Activated naive CD8-positive, alpha-beta T cell treated with anti-CD3 and anti-CD28 coated beads for 36 hours (primary cell): Measurements from ENCODE around the gene DPP10. TPM values are rescaled to one million over a fixed set of nuclear protein-coding genes. Genes with fewer than 3 reads are reported as not detected.
"Not testable (repeated sequence)": the region's sequence is repeated elsewhere in the genome, so short reads cannot be mapped to it uniquely, and the experiment has no call there.

Source experiments
- DNase-seq: peaks from one replicate; pipeline ENCODE4 v3.0.0; 2021
- H3K27ac Mint-ChIP-seq: one replicate; pipeline ENCODE4 v1.8.0; 2022; ENCODE audit warnings: mild to moderate bottlenecking, moderate library complexity, mixed read lengths
- H3K27me3 Mint-ChIP-seq: one replicate; pipeline ENCODE4 v1.8.0; 2022; ENCODE audit warnings: mild to moderate bottlenecking, mixed read lengths
- H3K36me3 Mint-ChIP-seq: one replicate; pipeline ENCODE4 v1.8.0; 2021; ENCODE audit warnings: mild to moderate bottlenecking, mixed read lengths
- H3K4me1 Mint-ChIP-seq: one replicate; pipeline ENCODE4 v1.8.0; 2021; ENCODE audit warnings: mixed read lengths
- H3K4me3 Mint-ChIP-seq: one replicate; pipeline ENCODE4 v1.8.0; 2022; ENCODE audit warnings: mild to moderate bottlenecking, moderate library complexity, mixed read lengths
- H3K9me3 Mint-ChIP-seq: one replicate; pipeline ENCODE4 v1.8.0; 2022; ENCODE audit warnings: mixed read lengths
- total RNA-seq, 2 experiments: library from RNA; stranded (reverse); gene quantifications; one replicate each; pipeline ENCODE4 v1.2.3, GENCODE V29; 2021

Gene DPP10
- total RNA-seq, 2 experiments from 2014 or later: not detected

DNA sequence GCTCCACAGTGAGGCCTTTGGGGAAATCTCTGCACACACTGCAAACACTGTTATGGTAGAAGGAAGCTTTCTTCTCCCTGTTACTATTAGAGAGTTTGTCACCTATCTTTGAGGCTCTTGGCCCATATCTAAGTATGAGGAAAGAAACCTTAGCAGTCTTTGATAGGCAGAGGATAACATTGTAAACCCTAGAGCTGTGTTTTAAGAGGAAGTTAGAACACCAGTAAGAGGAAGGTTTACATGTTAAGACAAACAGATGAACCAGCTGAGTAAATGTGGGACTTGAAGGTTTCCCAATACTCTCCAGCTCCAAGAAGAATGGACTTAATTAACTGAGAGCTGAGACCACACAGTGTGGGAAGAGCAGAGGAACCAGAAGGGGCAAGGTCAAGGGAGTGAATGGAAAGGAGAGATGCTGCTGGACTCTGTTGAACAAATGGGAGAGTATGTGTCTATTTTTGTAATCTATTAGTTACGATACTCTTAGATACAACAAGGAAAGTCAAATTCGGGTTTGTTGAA is 257.0 kb downstream of the DPP10 start:
- no peaks in the 10 kb centered on the region for H3K9me3 Mint-ChIP-seq
- no peak for DNase-seq
- no peak overlapping the region for H3K4me3 Mint-ChIP-seq
- H3K27me3 Mint-ChIP-seq: no peaks in the 10 kb centered on the region
- H3K36me3 Mint-ChIP-seq: no peaks in the 10 kb centered on the region
- no peak overlapping the region for H3K27ac Mint-ChIP-seq
- no peaks in the 10 kb centered on the region for H3K4me1 Mint-ChIP-seq

DNA sequence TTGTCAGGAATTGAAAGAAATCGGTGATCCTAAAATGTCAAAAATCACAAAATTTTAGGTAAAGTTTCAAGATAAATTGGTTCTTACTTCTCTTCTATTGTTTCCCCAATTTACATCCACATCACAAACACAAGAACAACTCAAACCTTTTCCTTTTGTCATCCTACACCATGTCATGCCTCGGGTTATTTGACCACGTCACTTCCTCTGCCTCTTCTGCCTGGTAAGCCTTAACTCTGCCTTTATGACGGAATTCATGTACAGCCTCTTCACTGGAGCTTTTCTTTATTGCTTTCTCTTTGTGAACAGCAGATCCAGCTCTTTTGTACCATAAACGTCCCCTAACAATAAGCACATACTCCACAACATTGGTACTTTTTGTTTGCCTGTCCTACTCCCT is 258.0 kb downstream of the DPP10 start:
- Mint-ChIP-seq H3K27me3 (no peaks in the 10 kb centered on the region), H3K4me3 (no peak overlapping the region), H3K4me1 (no peaks in the 10 kb centered on the region), H3K27ac (no peak overlapping the region), H3K36me3 (no peaks in the 10 kb centered on the region), H3K9me3 (no peaks in the 10 kb centered on the region)
- DNase-seq: no peak

DNA sequence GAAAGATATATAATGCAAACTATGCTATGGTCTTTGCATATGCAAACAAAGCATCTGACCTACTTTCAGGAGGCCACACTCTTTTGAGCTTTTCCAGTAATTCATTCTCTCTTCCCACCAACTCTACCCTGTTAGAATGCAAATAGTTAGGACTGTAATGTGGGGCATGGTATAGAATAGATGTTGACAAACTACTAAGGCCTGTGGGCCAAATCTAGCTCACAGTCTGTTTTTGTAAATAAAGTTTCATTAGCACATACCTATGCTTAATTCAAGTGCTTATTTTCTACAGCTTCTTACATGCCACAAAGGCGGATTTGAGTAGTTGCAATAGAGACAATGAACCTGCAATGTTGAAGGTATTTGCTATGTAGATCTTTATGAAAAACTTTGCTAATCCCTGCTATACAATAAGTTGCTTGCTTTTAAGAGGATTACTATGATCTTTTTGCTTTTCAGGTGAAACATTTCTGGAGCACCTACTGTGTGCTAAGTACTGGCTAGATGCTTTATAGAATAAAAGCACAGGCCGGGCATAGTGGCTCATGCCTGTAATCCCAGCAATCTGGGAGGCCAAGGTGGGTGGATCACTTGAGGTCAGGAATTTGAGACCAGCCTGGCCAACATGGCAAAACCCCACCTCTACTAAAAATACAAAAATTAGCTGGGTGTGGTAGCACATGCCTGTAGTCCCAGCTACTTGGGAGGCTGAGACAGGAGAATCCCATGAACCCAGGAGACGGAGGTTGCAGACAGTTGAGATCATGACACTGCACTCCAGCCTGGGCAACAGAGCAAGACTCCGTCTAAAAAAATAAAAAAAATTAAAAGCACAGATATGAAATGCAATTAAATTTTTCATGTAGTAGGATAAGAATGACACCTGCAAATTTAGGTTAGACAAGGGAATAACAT is 267.8 kb downstream of the DPP10 start:
- DNase-seq: no peak
- no peak overlapping the region for H3K27ac Mint-ChIP-seq
- H3K36me3 Mint-ChIP-seq: no peaks in the 10 kb centered on the region
- H3K4me1 Mint-ChIP-seq: no peaks in the 10 kb centered on the region
- H3K27me3 Mint-ChIP-seq: peaks cover 4% of the 10 kb centered on the region
- peaks cover 4% of the 10 kb centered on the region for H3K9me3 Mint-ChIP-seq
- H3K4me3 Mint-ChIP-seq: no peak overlapping the region

DNA sequence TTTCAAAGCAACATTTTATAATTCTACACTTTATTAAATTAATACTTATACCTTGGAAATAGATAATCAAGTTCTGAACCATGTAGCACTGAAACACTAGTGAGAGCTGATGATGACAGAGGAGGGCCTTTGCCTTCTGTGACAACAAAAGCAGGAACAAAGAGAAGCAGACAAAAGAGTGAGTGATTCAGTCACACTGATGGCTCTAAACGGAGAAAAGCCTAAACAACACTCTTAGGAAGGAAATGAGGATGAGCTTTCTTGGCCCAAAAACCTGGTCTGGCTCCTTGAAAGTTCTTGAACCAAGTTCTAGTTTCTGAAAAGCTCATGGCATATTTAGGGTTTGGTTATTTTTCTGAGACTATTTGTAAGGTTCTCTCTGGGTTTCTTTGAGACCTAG is 271.9 kb downstream of the DPP10 start:
- H3K4me1 Mint-ChIP-seq: no peaks in the 10 kb centered on the region
- no peak overlapping the region for H3K4me3 Mint-ChIP-seq
- H3K27me3 Mint-ChIP-seq: peaks cover 4% of the 10 kb centered on the region
- H3K27ac Mint-ChIP-seq: no peak overlapping the region
- no peaks in the 10 kb centered on the region for H3K36me3 Mint-ChIP-seq
- no peaks in the 10 kb centered on the region for H3K9me3 Mint-ChIP-seq
- DNase-seq: no peak

DNA sequence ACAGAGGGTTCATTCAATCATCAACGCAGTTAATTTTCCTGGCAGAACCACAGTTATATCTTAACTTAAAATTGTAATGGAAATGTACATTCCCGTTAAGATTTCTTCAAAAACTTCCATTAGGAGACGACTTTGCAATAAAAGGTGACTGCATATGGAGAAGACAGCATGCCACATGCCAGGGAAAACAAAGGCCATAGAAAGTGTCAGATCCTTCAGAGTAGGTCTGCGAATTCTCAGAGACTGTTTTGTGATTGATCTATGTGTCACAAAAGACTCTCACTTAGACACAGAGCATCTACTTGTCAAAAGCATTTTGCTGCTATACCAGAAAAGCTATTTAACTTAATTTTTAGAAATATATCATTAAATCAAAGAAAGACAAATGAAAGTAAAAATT is 274.6 kb downstream of the DPP10 start:
- H3K4me3 Mint-ChIP-seq: no peak overlapping the region
- DNase-seq: no peak
- H3K4me1 Mint-ChIP-seq: no peaks in the 10 kb centered on the region
- H3K27ac Mint-ChIP-seq: no peak overlapping the region
- no peaks in the 10 kb centered on the region for H3K36me3 Mint-ChIP-seq
- H3K9me3 Mint-ChIP-seq: no peaks in the 10 kb centered on the region
- H3K27me3 Mint-ChIP-seq: no peaks in the 10 kb centered on the region

- no peaks in the 10 kb centered on the region for H3K27me3 Mint-ChIP-seq
- H3K4me1 Mint-ChIP-seq: no peaks in the 10 kb centered on the region
- H3K9me3 Mint-ChIP-seq: no peaks in the 10 kb centered on the region
- H3K36me3 Mint-ChIP-seq: no peaks in the 10 kb centered on the region
- no peak for DNase-seq
- H3K4me3 Mint-ChIP-seq: no peak overlapping the region
- no peak overlapping the region for H3K27ac Mint-ChIP-seq
Observed at GRCh38 chr2:114724454-114724853, 282.0 kb downstream of the DPP10 start.

DNA sequence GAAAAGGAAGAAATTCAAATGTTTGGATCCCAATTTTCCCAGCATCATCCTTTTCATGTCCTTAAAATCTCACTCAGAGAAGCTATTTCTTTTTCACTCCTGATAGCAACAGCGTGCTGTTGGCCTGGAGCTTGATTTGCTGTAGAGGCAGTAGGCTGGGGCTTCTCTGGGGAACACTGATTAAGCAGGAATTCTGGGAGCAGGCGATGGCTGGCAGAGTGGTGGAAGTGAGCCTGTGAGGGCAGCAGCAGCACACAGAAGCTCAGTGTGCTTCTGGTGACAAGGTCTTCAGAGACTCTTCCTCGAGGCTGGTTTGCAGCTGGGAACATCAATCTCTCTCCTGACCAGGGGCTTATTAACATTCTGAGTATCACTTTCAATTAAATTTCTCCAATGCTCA is 284.6 kb downstream of the DPP10 start:
- Mint-ChIP-seq H3K9me3 (no peaks in the 10 kb centered on the region), H3K27me3 (no peaks in the 10 kb centered on the region), H3K36me3 (no peaks in the 10 kb centered on the region), H3K27ac (no peak overlapping the region), H3K4me3 (no peak overlapping the region), H3K4me1 (no peaks in the 10 kb centered on the region)
- no peak for DNase-seq

DNA sequence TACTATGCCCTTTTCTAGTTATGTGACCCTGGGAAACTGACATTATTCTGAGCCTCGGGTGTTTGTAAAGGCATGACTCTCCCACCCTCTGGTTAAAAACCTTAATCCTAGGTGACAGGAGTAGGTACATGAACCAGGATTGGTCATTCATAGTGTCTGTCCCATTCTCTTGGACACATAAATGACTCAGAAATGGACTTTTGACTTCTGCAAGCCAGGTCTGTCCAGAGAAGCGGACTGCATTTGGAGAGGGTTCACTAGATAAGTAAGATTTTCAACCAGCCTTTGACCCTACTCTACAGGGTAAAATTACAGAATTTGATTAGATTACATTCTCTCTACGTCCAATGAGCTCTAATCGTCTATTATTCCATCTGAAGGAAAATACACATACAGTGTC is 285.9 kb downstream of the DPP10 start:
- Mint-ChIP-seq H3K36me3 (no peaks in the 10 kb centered on the region), H3K27ac (no peak overlapping the region), H3K4me3 (no peak overlapping the region), H3K9me3 (no peaks in the 10 kb centered on the region), H3K27me3 (no peaks in the 10 kb centered on the region), H3K4me1 (no peaks in the 10 kb centered on the region)
- DNase-seq: no peak

- H3K4me3 Mint-ChIP-seq: no peak overlapping the region
- no peak for DNase-seq
- no peaks in the 10 kb centered on the region for H3K36me3 Mint-ChIP-seq
- no peaks in the 10 kb centered on the region for H3K27me3 Mint-ChIP-seq
- no peaks in the 10 kb centered on the region for H3K4me1 Mint-ChIP-seq
- no peak overlapping the region for H3K27ac Mint-ChIP-seq
- no peaks in the 10 kb centered on the region for H3K9me3 Mint-ChIP-seq
Observed at GRCh38 chr2:114729026-114729425, 286.6 kb downstream of the DPP10 start.

DNA sequence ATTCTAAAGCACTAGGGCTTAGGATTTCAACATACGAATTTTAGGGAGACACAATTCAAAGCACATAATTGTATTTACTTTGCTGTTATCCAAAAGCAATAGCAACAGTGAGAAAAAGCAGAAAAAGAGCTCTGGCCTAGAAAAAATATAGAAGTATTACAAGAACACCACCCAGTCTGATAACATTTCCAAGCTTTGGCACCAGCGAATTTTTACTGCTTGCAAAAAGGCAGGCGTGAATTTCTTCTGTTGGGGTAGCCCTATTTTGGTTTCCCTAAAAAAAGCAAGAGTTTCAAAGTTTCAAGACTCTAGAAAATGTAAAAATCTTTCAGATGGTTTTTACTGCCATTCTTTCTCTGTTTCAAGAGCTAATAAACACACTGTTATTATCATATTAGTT is 292.7 kb downstream of the DPP10 start:
- Mint-ChIP-seq H3K27me3 (no peaks in the 10 kb centered on the region), H3K9me3 (peaks cover 1% of the 10 kb centered on the region), H3K4me3 (no peak overlapping the region), H3K4me1 (no peaks in the 10 kb centered on the region), H3K36me3 (no peaks in the 10 kb centered on the region), H3K27ac (no peak overlapping the region)
- DNase-seq: no peak

GRCh38 chr2:114742245-114742644 is 299.8 kb downstream of the DPP10 start:
- Mint-ChIP-seq H3K9me3 (peaks cover 1% of the 10 kb centered on the region), H3K4me3 (no peak overlapping the region), H3K36me3 (no peaks in the 10 kb centered on the region), H3K27me3 (no peaks in the 10 kb centered on the region), H3K4me1 (no peaks in the 10 kb centered on the region), H3K27ac (no peak overlapping the region)
- DNase-seq: no peak

GRCh38 chr2:114745700-114746099 is 303.3 kb downstream of the DPP10 start:
- H3K27me3 Mint-ChIP-seq: no peaks in the 10 kb centered on the region
- no peak overlapping the region for H3K4me3 Mint-ChIP-seq
- DNase-seq: no peak
- H3K36me3 Mint-ChIP-seq: no peaks in the 10 kb centered on the region
- no peaks in the 10 kb centered on the region for H3K9me3 Mint-ChIP-seq
- H3K4me1 Mint-ChIP-seq: no peaks in the 10 kb centered on the region
- no peak overlapping the region for H3K27ac Mint-ChIP-seq

DNA sequence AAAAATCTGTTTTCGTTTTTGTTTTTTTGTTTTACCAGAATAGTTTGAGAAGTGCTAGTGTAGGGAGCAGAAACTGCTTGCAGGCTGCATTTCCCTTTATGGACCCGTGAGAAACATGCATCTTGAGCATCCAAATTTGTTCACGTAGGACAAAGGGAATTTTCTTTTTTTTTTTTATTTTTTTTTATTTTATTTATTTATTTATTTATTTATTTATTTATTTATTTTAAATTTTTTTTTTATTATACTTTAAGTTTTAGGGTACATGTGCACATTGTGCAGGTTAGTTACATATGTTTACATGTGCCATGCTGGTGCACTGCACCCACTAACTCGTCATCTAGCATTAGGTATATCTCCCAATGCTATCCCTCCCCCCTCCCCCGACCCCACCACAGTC is 305.7 kb downstream of the DPP10 start:
- not testable (repeated sequence) for H3K4me3 Mint-ChIP-seq, H3K36me3 Mint-ChIP-seq, H3K9me3 Mint-ChIP-seq, H3K27ac Mint-ChIP-seq, H3K27me3 Mint-ChIP-seq, DNase-seq, H3K4me1 Mint-ChIP-seq

- H3K36me3 Mint-ChIP-seq: no peaks in the 10 kb centered on the region
- no peaks in the 10 kb centered on the region for H3K4me1 Mint-ChIP-seq
- no peak for DNase-seq
- no peak overlapping the region for H3K27ac Mint-ChIP-seq
- no peak overlapping the region for H3K4me3 Mint-ChIP-seq
- no peaks in the 10 kb centered on the region for H3K27me3 Mint-ChIP-seq
- H3K9me3 Mint-ChIP-seq: no peaks in the 10 kb centered on the region
Observed at GRCh38 chr2:114752425-114752824, 310.0 kb downstream of the DPP10 start.

DNA sequence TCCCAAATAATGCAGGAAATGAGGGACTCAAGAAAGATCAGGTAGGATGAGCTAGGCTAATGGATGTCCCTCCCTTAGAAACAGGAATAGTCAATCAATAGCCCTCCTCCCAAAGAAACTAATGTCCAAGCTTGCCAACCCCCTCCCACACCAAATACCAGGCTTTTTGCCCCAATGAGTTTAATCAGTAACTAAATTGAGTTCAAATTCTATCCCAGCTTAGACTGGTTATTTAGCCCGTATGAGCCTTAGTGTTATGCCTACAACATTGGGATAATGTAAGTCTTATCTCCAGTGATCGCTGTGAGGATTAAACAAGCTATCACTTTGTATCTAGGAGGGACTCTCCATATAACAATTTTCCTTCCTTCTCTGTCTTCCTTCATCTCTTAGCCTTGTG is 310.7 kb downstream of the DPP10 start:
- Mint-ChIP-seq H3K27me3 (peaks cover 3% of the 10 kb centered on the region), H3K9me3 (no peaks in the 10 kb centered on the region), H3K4me3 (no peak overlapping the region), H3K36me3 (no peaks in the 10 kb centered on the region), H3K27ac (no peak overlapping the region), H3K4me1 (no peaks in the 10 kb centered on the region)
- DNase-seq: no peak

GRCh38 chr2:114754907-114755563 is 312.6 kb downstream of the DPP10 start:
- no peak overlapping the region for H3K27ac Mint-ChIP-seq
- peaks cover 3% of the 10 kb centered on the region for H3K27me3 Mint-ChIP-seq
- DNase-seq: no peak
- H3K4me1 Mint-ChIP-seq: no peaks in the 10 kb centered on the region
- H3K4me3 Mint-ChIP-seq: no peak overlapping the region
- H3K9me3 Mint-ChIP-seq: no peaks in the 10 kb centered on the region
- H3K36me3 Mint-ChIP-seq: no peaks in the 10 kb centered on the region
